ENCODE data around the gene EPN3. TPM values are rescaled to one million over a fixed set of nuclear protein-coding genes. Genes with fewer than 3 reads are reported as not detected.

EPN3 gene
- polyA plus RNA-seq, 1 of the 3 experiments (the other 2 are of a cell fraction) = 0.05 TPM

- Histone ChIP-seq H3K79me2 (ENCODE audit: insufficient read depth) (no peaks in the 10 kb centered on the region), H3K27ac (ENCODE audit: low read depth in 2 of 2, low read length in 1 of 2) (no peak overlapping the region), H3K27me3 (ENCODE audit: insufficient read depth) (peaks cover 16% of the 10 kb centered on the region), H3F3A (replicated peaks; ENCODE audit: insufficient read depth) (no peaks in the 10 kb centered on the region), H4K20me1 (ENCODE audit: insufficient read depth) (no peaks in the 10 kb centered on the region), H3K4me3 (ENCODE audit: low read depth in 2 of 2, low read length in 1 of 2) (no peak overlapping the region), H3K9ac (no peak overlapping the region), H3K4me1 (ENCODE audit: control insufficient read depth in 1 of 2, insufficient read depth in 2 of 2, low read depth in 1 of 2, low read length in 1 of 2) (peaks cover 0 to 62% of the 10 kb centered on the region in 2 experiments; a peak in 1 of 4 replicates), H3K4me2 (no peak overlapping the region), H2AFZ (ENCODE audit: low read depth) (no peak overlapping the region), H3K9me2 (no peaks in the 10 kb centered on the region), H3K36me3 (replicated peaks in 1 of 2; ENCODE audit: control insufficient read depth in 1 of 2, insufficient read depth in 2 of 2, low read length in 1 of 2) (no peaks in the 10 kb centered on the region), H3K9me3 (no peaks in the 10 kb centered on the region)
- ChIA-PET POLR2A (no interaction called here), CTCF (interaction anchor here (0.6 to 12.9 kb wide), 11 partner anchors 10 to 105 kb away, joined by 3 to 163 read pairs (median 3); no protein-coding TSS in a partner anchor)
- DNase-seq = no peak
- TF ChIP-seq FOXM1 (IDR thresholded peaks at IDR 0.05; ENCODE audit: low read depth) = no peak
- no peak for TF ChIP-seq RXRA (IDR thresholded peaks at IDR 0.05; ENCODE audit: borderline replicate concordance, low read depth)
- no peak for TF ChIP-seq POLR2AphosphoS5 (IDR thresholded peaks at IDR 0.05; ENCODE audit: low read depth, low read length)
- no peak for TF ChIP-seq ZBTB33 (IDR thresholded peaks at IDR 0.05; ENCODE audit: borderline replicate concordance, low read depth)
- no peak for TF ChIP-seq MAX (IDR thresholded peaks at IDR 0.05; ENCODE audit: low read depth)
- no peak for TF ChIP-seq NFIC (IDR thresholded peaks at IDR 0.05; ENCODE audit: borderline replicate concordance)
- no peak for TF ChIP-seq GATA2 (CRISPR knock-in tag; IDR thresholded peaks at IDR 0.05)
- TF ChIP-seq ELF1 (IDR thresholded peaks at IDR 0.05) = no peak
- no peak for TF ChIP-seq TAF1 (IDR thresholded peaks at IDR 0.05; ENCODE audit: borderline replicate concordance, low read depth, low read length)
- TF ChIP-seq YY1 (IDR thresholded peaks at IDR 0.05; ENCODE audit: low read depth) = no peak
- TF ChIP-seq MXI1 (IDR thresholded peaks at IDR 0.05; ENCODE audit: low read depth, low read length) = no peak
- TF ChIP-seq USF1 (IDR thresholded peaks at IDR 0.05; ENCODE audit: borderline replicate concordance, low read depth) = no peak
- no peak for TF ChIP-seq MEF2A (IDR thresholded peaks at IDR 0.05; ENCODE audit: borderline replicate concordance, low read depth)
- TF ChIP-seq REST (IDR thresholded peaks at IDR 0.05; ENCODE audit: low read depth, low read length) = no peak
- 69% methylated on average over 18 of the region's 18 CpGs for WGBS (ENCODE audit: low lambda C conversion rate)
Observed at GRCh38 chr17:50588391-50589049, 56.0 kb downstream of the EPN3 start.
